WTC11 (cell line): ENCODE results near the gene PSD2. TPM values are rescaled to one million over a fixed set of nuclear protein-coding genes. Genes with fewer than 3 reads are reported as not detected.

Experiments
- ATAC-seq: fragments of 200-7000 bp; cut with Tn5 transposase; 2 replicates; pipeline ENCODE4 v1.10.0; 2021; ENCODE audit warnings: mild to moderate bottlenecking, moderate library complexity
- CTCF ChIA-PET: fragments of 300-600 bp; sonication (Branson Sonifier 250); formaldehyde crosslinking; loops from one replicate; lab custom pipeline; 2021; ENCODE audit warnings: antibody characterized with exemption; lab: Charles Lee
- POLR2A ChIA-PET: fragments of 350-600 bp; sonication (Branson Sonifier 250); formaldehyde crosslinking; loops from one replicate; lab custom pipeline; 2021; ENCODE audit warnings: antibody characterized with exemption; lab: Charles Lee
- DNase-seq: peaks from one replicate; pipeline ENCODE4 v3.0.0; 2021; ENCODE audit warnings: low spot score
- H3K27ac Mint-ChIP-seq: 2 replicates; pipeline ENCODE4 v1.8.0; 2021; ENCODE audit warnings: mixed read lengths
- H3K27me3 Mint-ChIP-seq: 2 replicates; pipeline ENCODE4 v1.8.0; 2021; ENCODE audit warnings: low read depth, mild to moderate bottlenecking, moderate library complexity, mixed read lengths
- H3K36me3 Mint-ChIP-seq: 2 replicates; pipeline ENCODE4 v1.8.0; 2021; ENCODE audit warnings: mixed read lengths
- H3K4me1 Mint-ChIP-seq: 2 replicates; pipeline ENCODE4 v1.8.0; 2022; ENCODE audit warnings: mixed read lengths
- H3K4me3 Mint-ChIP-seq: 2 replicates; pipeline ENCODE4 v1.8.0; 2021; ENCODE audit warnings: mild to moderate bottlenecking, moderate library complexity, mixed read lengths
- H3K9me3 Mint-ChIP-seq: 2 replicates; pipeline ENCODE4 v1.8.0; 2021; ENCODE audit warnings: mixed read lengths
- AFF4 ChIP-seq: sonication (generic); formaldehyde crosslinking; IDR thresholded peaks from 2 replicates; pipeline ENCODE4 v1.8.1; 2023; ENCODE audit warnings: mild to moderate bottlenecking, missing genetic modification reagents, borderline replicate concordance
- ARID4B ChIP-seq: sonication (generic); formaldehyde crosslinking; IDR thresholded peaks from 2 replicates; pipeline ENCODE4 v1.8.0; 2023; ENCODE audit warnings: missing genetic modification reagents, mild to moderate bottlenecking, borderline replicate concordance
- ATF1 ChIP-seq: sonication (generic); formaldehyde crosslinking; IDR thresholded peaks from 2 replicates; pipeline ENCODE4 v1.8.1; 2023; ENCODE audit warnings: mild to moderate bottlenecking, moderate library complexity, missing genetic modification reagents
- CDX4 ChIP-seq: fragments of 250-450 bp; sonication (Bioruptor Pico); IDR thresholded peaks from 2 replicates; pipeline ENCODE4 v1.9.0; 2021; ENCODE audit warnings: moderate library complexity, mild to moderate bottlenecking, inconsistent platforms, borderline replicate concordance
- FOXJ3 ChIP-seq: sonication (generic); formaldehyde crosslinking; IDR thresholded peaks from 2 replicates; pipeline ENCODE4 v1.9.0; 2021; ENCODE audit warnings: missing genetic modification reagents, mild to moderate bottlenecking, borderline replicate concordance
- FOXK1 ChIP-seq: sonication (generic); formaldehyde crosslinking; IDR thresholded peaks from 2 replicates; pipeline ENCODE4 v1.8.0; 2022; ENCODE audit warnings: mild to moderate bottlenecking, moderate library complexity, missing genetic modification reagents
- GRHL2 ChIP-seq: fragments of 250-450 bp; sonication (Bioruptor Pico); IDR thresholded peaks from 2 replicates; pipeline ENCODE4 v1.8.0; 2022; ENCODE audit warnings: mild to moderate bottlenecking, moderate library complexity; ENCODE audit not compliant: insufficient replicate concordance, severe bottlenecking
- GTF2I ChIP-seq: fragments of 250-450 bp; sonication (Bioruptor Pico); conservative IDR thresholded peaks from 2 replicates; pipeline ENCODE4 v1.4.0; 2021; ENCODE audit warnings: mild to moderate bottlenecking
- JUN ChIP-seq: sonication (generic); formaldehyde crosslinking; IDR thresholded peaks from 2 replicates; pipeline ENCODE4 v1.8.0; 2023; ENCODE audit warnings: mild to moderate bottlenecking, missing genetic modification reagents
- KAT7 ChIP-seq: sonication (generic); formaldehyde crosslinking; IDR thresholded peaks from 2 replicates; pipeline ENCODE4 v1.8.1; 2023; ENCODE audit warnings: missing genetic modification reagents, mild to moderate bottlenecking, borderline replicate concordance
- OVOL2 ChIP-seq: fragments of 250-450 bp; sonication (Bioruptor Pico); IDR thresholded peaks from 2 replicates; pipeline ENCODE4 v1.9.0; 2021; ENCODE audit warnings: mild to moderate bottlenecking, borderline replicate concordance
- PREB ChIP-seq: sonication (generic); formaldehyde crosslinking; IDR thresholded peaks from 2 replicates; pipeline ENCODE4 v1.8.1; 2022; ENCODE audit warnings: mild to moderate bottlenecking, missing genetic modification reagents, moderate library complexity, borderline replicate concordance
- TEAD1 ChIP-seq: sonication (generic); formaldehyde crosslinking; IDR thresholded peaks from 2 replicates; pipeline ENCODE4 v1.8.0; 2022; ENCODE audit warnings: mild to moderate bottlenecking, missing genetic modification reagents
- ZBTB43 ChIP-seq: sonication (generic); formaldehyde crosslinking; IDR thresholded peaks from 2 replicates; pipeline ENCODE4 v1.8.1; 2023; ENCODE audit warnings: mild to moderate bottlenecking, missing genetic modification reagents
- ZMAT4 ChIP-seq: fragments of 250-450 bp; sonication (Bioruptor Pico); IDR thresholded peaks from 2 replicates; pipeline ENCODE4 v1.9.0; 2021; ENCODE audit warnings: mild to moderate bottlenecking
- ZNF317 ChIP-seq: sonication (generic); formaldehyde crosslinking; IDR thresholded peaks from 2 replicates; pipeline ENCODE4 v1.8.1; 2023; ENCODE audit warnings: low read depth, mild to moderate bottlenecking, moderate library complexity, missing genetic modification reagents, borderline replicate concordance
- total RNA-seq: library from RNA; stranded (reverse); gene quantifications from 3 replicates; pipeline ENCODE4 v1.2.3, GENCODE V29; 2021

The PSD2 gene
- total RNA-seq, 1 experiment from 2014 or later: 0.57 TPM

- CTCF ChIA-PET: interaction anchor here (0.5 to 5.1 kb wide), 7 partner anchors 11 to 407 kb away, joined by 3 to 58 read pairs (median 4); no protein-coding TSS in a partner anchor
- H3K27ac Mint-ChIP-seq: no peak overlapping the region
- POLR2A ChIA-PET: no interaction called here
- H3K36me3 Mint-ChIP-seq: no peaks in the 10 kb centered on the region
- no peak for DNase-seq
- H3K4me1 Mint-ChIP-seq: peaks cover 5% of the 10 kb centered on the region; the same call in 1 of the 2 replicates
- TF ChIP-seq ZNF317 (CRISPR knock-in tag) (no peak), GRHL2 (no peak)
- no peak for ATAC-seq
- peaks cover 81% of the 10 kb centered on the region for H3K27me3 Mint-ChIP-seq
- no peak overlapping the region for H3K4me3 Mint-ChIP-seq
- H3K9me3 Mint-ChIP-seq: no peaks in the 10 kb centered on the region
These were observed 3.3 kb downstream of the PSD2 start for GRCh38 chr5:139798883-139799282.

GRCh38 chr5:139799359-139799758, 3.8 kb downstream of the PSD2 start:
- no peak for ATAC-seq
- Mint-ChIP-seq H3K9me3 (no peaks in the 10 kb centered on the region), H3K4me3 (no peak overlapping the region), H3K27me3 (peaks cover 76% of the 10 kb centered on the region), H3K27ac (no peak overlapping the region), H3K4me1 (peaks cover 5% of the 10 kb centered on the region; the same call in 1 of the 2 replicates), H3K36me3 (no peaks in the 10 kb centered on the region)
- CTCF ChIA-PET: interaction anchor here (1.0 to 5.1 kb wide), 5 partner anchors 12 to 169 kb away, joined by 3 to 58 read pairs (median 4); no protein-coding TSS in a partner anchor
- DNase-seq: no peak
- POLR2A ChIA-PET: no interaction called here
- TF ChIP-seq ZBTB43 (CRISPR knock-in tag): no peak
- TF ChIP-seq AFF4 (CRISPR knock-in tag): no peak
- TF ChIP-seq KAT7 (CRISPR knock-in tag): no peak
- TF ChIP-seq OVOL2 (CRISPR knock-in tag): no peak
- no peak for TF ChIP-seq FOXJ3
- no peak for TF ChIP-seq JUN
- TF ChIP-seq CDX4 (CRISPR knock-in tag): no peak
- no peak for TF ChIP-seq ARID4B
- TF ChIP-seq GTF2I (CRISPR knock-in tag): no peak
- TF ChIP-seq TEAD1 (CRISPR knock-in tag): no peak
- TF ChIP-seq ATF1 (CRISPR knock-in tag): no peak
- TF ChIP-seq FOXK1 (CRISPR knock-in tag): no peak
- no peak for TF ChIP-seq PREB (CRISPR knock-in tag)
- TF ChIP-seq ZMAT4 (CRISPR knock-in tag): no peak
